HUES64 (cell line): ENCODE results near the gene U2AF1L4.

Source experiments
- H3K27ac ChIP-seq: 2 replicates; pipeline ENCODE4 v1.7.0; 2013; ENCODE audit warnings: low read depth, low read length, inconsistent platforms
- H3K27me3 ChIP-seq: 2 replicates; pipeline ENCODE4 v1.6.1; 2013; ENCODE audit warnings: mild to moderate bottlenecking, low read length; ENCODE audit not compliant: insufficient read depth
- H3K36me3 ChIP-seq: 2 replicates; pipeline ENCODE4 v1.6.1; 2013; ENCODE audit warnings: mild to moderate bottlenecking, low read length; ENCODE audit not compliant: insufficient read depth
- H3K4me1 ChIP-seq: 2 replicates; pipeline ENCODE4 v1.6.1; 2013; ENCODE audit warnings: mild to moderate bottlenecking, low read length, moderate library complexity; ENCODE audit not compliant: insufficient read depth
- H3K4me3 ChIP-seq: 2 replicates; pipeline ENCODE4 v1.5.1; 2013; ENCODE audit warnings: mild to moderate bottlenecking, low read length, moderate library complexity
- H3K9ac ChIP-seq: 2 replicates; pipeline ENCODE4 v1.6.1; 2013; ENCODE audit warnings: mild to moderate bottlenecking, low read depth, low read length
- H3K9me3 ChIP-seq: 2 replicates; pipeline ENCODE4 v1.6.1; 2013; ENCODE audit warnings: low read depth, low read length; ENCODE audit not compliant: insufficient read depth
- WGBS: fragments of 150-250, 120-280 bp; methylation state at CpG from one replicate; pipeline ENCODE4 v1.1.7; 2013; ENCODE audit warnings: missing lambda C conversion rate; 5-methylcytosine and 5-hydroxymethylcytosine counted together

The U2AF1L4 gene

GRCh38 chr19:35693422-35693821 lies 51.8 kb downstream of the U2AF1L4 start:
- Histone ChIP-seq H3K9ac (no peak overlapping the region), H3K27me3 (no peaks in the 10 kb centered on the region), H3K27ac (no peak overlapping the region), H3K4me3 (no peak overlapping the region), H3K4me1 (no peaks in the 10 kb centered on the region), H3K36me3 (no peaks in the 10 kb centered on the region), H3K9me3 (no peaks in the 10 kb centered on the region)
- WGBS: 34% methylated on average over 4 of the region's 8 CpGs
